Cerebellar cortex (tissue), 1 donor: Measurements from ENCODE around the gene C4orf36.

Experiments
- DNase-seq: peaks from one replicate; pipeline ENCODE4 v3.0.0-alpha.2; 2015; ENCODE audit warnings: low spot score

C4orf36 gene

DNA sequence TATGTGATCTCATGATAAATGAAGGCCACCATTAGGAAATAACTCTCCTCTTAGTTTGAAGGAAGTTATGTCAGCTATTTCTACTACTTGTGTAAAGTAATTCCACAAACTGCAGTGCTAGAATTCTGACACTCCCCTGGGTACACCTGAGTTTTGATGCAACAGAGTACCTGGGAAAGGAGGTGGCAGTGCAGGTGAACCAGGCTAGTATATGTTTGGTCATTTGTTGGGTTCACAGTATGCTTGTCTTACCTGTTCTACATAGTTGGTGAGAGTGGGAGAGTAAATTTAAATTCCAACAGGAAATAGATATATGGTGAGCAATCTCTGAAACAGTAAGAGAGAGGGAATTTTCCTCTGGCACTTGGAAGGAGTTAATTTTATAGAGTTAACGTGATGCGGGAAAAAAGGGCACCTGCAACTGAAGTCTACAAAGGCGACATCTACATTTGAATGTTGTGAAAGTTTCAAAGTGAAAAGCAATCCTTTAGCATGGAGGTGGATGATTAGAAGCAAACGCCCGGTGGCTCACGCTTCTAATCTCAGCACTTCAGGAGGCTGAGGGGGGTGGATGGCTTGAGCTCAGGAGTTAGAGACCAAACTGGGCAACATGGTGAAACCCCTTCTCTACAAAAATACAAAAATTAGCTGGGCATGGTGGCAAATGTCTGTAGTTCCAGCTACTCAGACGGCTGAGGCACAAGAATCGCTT lies 34.7 kb downstream of the C4orf36 start:
- no peak for DNase-seq

GRCh38 chr4:86856896-86857295 lies 35.3 kb downstream of the C4orf36 start:
- no peak for DNase-seq

DNA sequence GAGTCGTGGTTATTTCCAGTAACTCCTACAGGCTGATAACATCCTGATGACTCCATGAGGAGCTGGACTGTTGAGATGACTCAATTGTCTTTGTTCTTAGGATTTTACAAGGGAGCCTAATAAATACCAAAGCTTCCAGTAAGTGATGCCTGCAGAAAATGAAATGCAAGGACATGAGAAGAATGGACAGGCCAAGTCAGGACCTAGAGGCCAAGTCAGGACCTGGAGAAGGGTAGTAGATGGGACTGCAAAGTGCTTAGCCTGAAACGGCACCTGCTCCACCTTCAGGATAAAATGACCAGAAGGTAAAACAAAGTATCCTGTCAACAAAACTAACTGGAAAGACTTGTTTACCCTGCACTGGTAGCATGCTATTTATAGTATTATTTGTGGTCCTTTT lies 36.6 kb downstream of the C4orf36 start:
- no peak for DNase-seq

- no peak for DNase-seq
Observed at GRCh38 chr4:86853209-86853608, 39.0 kb downstream of the C4orf36 start.

DNA sequence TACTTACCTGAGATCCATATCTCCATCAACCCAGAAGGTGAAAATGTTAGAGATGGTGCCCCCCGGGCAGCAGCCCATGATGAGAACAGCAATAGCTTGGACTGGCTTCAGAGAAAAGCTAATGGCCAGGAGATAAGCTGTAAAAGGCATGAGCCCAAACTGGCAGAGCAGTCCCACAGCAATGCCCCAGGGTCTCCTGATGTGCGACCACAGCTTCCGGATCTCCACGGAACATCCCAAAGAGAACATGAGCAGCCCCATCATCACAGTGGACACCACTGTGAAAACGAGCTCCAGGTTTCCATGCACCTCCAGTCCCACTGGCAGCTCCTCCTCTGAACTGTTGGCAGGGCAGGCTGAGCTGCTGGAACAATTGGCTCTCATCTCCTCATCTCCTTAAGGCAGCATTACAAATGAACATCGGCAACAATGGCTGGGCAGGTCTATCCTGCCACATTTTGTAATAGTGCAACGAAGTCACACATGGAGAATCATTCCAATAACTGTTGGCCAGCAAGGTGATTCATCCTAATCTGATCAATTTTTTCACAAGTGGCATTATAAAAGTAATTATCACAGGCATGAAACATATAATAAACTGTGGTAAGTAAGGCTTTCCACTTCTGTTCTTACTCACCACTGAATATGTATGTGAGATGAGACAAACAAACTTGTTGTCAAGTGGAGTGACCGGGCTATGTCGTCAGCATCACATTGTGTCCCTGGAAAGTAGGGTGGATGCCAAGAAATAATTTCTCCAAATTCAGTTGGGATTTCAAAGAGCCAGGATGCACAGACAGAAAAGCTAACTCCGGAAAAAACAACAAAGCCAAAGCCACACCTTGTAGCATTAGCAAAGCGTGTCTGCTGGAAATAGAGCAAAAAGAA lies 43.2 kb downstream of the C4orf36 start, which contains the start of gene SLC10A6:
Gene SLC10A6 (minus strand): TSS at position 653 of the 888 bp plus-strand sequence. CDS start 269 bp downstream, at position 384.
- no peak for DNase-seq

GRCh38 chr4:86848136-86848535 lies 44.1 kb downstream of the C4orf36 start:
- DNase-seq = no peak

DNA sequence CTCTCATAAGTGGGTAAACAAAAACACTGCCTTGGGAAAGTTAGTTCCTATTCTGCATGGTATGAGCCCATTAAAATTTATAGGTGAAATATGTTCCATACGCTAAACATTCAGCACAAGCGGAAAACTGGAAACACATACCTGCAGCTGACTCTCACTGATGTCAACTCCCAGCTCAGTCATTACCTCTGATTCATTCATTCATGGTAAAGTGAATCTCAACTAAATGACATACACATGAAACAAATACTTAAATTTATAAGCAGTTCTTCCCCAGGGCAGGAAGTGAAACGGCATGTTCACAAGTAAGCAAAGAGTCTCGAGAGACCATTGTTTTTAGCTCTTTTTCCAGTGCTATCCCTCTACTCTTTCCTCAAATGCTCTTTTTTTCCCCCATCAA lies 44.7 kb downstream of the C4orf36 start:
- no peak for DNase-seq

DNA sequence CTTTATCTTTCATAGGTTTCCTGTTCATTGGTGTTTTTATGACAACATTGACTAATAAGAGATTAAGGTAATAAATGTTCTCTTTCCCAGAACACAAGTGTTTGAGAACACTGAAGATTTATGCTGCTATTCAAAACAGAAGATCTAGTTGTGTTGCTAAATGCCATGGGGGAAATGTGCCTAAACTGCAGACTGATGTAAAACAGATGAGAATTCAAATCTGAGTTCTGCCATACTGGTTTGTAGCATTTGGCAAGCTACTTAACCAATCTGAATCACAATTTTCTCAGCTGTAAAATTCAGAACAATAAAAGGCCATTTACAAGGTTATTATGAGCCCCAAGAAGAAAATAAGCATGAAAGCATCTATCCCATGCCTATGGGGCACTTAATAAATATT lies 45.3 kb downstream of the C4orf36 start:
- DNase-seq = no peak

DNA sequence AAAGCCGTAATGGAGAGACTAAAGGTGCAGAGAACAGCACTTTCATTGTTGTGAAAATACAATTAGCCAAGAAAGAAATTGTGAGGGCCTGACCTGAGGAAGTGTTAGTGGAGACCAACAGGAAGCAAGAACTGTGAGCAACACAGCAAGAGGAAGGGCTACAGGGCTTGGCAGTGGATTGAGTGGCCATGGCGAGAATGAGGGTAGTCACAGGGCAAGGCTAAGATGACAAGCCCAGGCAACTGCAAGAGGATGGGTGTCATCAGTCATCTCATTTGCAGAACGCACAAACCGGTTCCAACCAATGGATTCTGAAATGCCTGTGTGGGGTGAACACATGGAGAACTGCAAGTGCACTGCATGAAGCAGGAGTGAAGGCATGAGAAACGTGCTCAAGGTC lies 46.6 kb downstream of the C4orf36 start:
- DNase-seq = no peak

DNA sequence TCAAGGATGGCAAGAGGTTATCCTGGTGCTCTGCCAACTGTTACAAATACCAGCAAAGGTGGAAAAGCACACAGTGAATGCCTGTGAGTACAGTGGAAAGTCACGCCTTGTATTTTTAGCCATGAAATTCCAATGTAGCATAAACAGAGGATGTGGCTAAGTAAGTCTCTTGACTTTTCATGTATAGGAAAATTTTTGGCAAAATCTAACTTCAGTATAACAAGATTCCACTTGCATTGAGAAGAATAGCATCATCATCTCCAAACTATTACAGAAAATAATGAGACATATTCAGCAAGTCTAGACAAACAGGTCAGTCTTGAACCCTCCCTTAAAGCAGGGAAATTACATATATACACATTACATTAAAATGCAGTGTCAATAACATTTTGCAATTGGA lies 50.9 kb downstream of the C4orf36 start:
- DNase-seq = no peak

- no peak for DNase-seq
Observed at GRCh38 chr4:86840858-86841257, 51.4 kb downstream of the C4orf36 start.

- DNase-seq = no peak
Observed at GRCh38 chr4:86837691-86838503, 54.3 kb downstream of the C4orf36 start.

- no peak for DNase-seq
Observed at GRCh38 chr4:86835677-86836076, 56.5 kb downstream of the C4orf36 start.

DNA sequence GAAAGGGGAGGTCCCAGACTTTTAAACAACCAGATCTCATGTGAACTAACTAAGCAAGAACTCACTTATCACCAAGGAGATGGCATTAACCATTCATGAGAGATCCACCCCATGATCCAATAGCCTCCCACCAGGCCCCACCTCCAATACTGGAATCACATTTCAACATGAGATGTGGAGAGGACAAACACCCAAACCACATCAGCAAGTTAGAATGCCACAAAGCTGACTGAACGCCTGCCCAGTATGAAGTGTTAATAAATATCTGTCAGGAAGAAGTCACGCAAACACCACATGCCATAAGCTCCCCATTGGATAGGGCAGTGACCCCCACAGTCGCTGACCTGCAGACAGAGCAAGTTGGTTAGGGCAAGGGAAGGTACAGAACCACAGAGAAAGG lies 57.3 kb downstream of the C4orf36 start:
- no peak for DNase-seq

- DNase-seq = no peak
Observed at GRCh38 chr4:86833615-86834014, 58.6 kb downstream of the C4orf36 start.

GRCh38 chr4:86831262-86832130 lies 60.7 kb downstream of the C4orf36 start:
- DNase-seq = no peak
